ENCODE data around the gene FGD3. TPM values are rescaled to one million over a fixed set of nuclear protein-coding genes. Genes with fewer than 3 reads are reported as not detected.

FGD3 gene
- total RNA-seq, 1 donor from 2014 or later, result 0.17 TPM

DNA sequence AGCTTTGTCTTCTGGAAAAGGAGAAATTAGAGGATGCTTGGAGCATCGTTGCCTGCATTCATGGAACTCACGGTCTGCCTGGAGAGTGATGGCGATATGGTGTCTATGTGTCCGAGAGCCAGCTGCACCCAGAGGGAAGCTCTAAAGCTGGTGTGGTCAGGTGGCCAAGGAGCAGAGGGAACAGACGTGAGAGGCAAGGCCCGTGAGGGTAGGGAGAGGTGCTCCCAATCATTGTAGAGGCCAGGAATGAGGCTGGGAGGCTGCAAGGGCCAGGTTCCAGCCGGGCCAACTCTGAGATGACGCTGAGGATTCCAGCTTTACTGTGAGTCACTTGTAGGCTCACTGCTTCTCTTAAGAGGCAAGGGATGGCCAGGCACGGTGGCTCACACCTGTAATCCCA lies 7.6 kb downstream of the FGD3 start:
- no peak for DNase-seq

DNA sequence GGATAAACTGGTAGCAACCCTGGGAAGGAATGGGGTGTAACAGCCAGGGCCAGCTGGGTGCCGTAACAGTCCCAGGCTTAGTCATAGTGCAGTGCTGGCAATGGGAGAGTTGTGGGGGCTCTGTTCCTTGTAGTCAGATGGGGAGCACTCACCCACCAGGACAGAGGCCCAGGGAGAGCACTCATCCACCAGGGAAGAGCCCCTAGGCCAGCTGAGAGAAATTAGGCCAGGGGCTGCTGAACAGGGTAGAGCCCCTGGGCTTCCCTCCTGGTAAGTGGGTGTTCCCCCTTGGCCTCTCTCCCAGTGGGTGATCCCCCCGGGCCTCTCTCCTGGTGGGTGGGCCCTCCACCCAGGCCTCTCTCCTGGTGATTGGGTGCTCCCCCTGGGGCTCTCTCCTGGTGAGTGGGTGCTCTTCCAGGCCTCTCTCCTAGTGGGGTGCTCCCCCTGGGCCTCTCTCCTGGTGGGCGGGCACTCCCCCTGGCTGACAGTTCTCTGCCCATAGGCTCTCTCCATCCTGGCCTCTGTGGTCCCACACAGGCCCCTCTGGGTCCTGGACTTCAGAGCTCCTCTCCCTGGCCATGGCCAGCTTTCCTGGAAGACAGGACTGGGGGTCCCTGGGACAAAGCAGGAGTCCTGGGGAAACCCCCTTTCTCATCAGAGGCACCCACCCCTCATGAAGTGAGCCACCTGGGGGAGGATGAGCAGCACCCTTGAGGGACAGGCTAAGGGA lies 13.4 kb downstream of the FGD3 start:
- no peak for DNase-seq

DNA sequence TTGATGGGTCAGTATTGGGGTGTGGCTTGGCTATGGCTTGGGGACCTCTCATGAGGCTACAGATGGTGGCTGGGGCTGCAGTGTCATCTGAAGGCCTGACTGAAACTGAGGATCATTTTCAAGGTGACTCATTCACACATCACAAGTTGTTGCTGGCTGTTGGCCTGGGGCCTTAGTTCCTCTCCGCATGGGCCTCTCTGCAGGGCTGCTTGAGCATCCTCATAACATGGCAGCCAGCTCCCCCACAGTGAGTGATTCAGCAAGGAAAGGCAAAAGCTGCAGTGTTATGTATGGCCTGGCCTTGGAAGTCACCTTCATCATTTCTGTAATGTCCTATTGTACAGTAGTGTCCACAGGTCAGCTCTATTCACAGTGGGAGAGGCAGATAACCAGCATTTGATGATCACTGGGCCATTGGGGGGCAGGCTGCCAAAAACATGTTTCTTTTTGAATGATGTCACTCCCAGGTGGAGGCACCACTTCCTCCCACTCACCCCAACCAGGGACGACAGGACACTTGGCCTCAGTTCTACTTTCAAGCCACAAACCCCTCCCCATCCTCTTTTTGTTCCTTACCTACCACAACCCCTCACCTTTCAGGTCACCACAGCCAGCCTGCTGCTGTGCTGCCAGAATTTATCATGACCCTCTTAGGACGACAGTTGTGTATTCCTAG lies 14.4 kb downstream of the FGD3 start:
- DNase-seq, result no peak

DNA sequence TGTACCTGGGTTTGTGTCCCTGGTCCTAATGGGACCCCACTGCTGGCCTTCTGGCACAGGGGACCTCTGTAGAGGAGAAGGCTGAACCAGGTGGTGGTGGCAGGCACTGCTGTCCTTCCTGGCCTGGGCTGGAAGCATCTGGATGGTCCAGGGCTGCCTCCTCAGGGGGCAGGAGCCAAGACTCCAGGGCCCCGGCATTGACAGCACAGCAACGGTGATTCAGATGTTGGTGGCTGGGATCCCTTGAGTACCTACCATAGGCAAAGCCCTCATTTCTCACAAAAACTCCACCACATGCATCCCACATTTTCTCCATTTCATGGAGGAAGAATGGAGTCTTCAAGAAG lies 15.0 kb downstream of the FGD3 start:
- DNase-seq, result no peak

DNA sequence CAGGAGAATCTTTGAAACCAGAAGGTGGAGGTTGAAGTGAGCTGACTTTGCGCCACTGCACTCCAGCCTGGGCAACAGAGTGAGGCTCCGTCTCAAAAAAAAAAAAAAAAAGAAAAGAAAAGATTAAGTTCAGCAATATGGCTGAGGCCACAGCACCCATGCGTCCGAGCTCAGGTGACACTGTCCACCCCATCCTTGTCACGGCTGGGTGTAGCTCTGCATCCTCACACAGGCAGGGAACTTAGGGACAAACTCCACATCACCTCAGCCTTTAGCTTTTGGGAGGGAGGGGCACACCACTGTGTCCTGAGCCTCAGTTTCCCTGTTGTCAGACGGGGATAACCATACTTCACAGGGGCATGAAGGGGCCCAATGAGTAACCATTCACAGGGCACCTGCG lies 15.5 kb downstream of the FGD3 start:
- DNase-seq, result no peak

DNA sequence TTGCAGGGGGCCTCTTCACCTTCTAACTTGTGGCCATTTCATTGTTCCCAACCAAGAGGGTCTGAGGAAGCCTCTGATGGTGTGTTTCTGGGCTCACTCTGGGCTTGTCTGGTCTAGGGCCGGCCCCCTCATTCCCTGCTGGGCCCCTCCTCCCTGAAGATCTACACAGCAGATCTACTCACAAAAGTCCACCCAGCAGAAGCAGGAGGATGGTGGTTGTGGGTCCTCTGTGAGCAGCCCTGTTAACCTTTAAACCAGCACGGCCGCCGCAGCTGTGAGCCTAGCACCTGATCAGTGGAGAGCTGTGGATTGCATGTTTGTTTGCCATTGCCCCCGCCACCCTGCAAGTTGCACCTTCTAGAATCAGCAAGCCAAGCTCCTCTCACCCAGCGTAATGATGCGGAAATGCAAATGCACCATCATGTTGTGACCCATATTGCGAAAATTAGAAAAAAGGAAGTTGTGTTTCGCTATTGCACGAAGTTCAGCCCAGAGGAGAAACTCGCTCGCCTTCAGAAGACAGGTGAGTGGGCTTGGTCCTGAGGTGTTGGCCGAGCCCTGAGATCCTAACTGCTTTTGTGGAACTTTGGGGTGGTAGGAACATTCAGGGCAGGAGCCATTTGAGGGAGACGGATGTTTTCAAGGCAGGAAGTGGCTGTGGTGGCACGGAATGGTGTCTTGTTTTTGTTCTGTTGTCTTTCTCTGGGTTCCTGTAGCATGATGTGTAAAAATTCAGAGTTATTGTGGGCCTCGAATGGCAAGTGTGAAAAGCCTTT lies 16.7 kb downstream of the FGD3 start:
- no peak for DNase-seq

DNA sequence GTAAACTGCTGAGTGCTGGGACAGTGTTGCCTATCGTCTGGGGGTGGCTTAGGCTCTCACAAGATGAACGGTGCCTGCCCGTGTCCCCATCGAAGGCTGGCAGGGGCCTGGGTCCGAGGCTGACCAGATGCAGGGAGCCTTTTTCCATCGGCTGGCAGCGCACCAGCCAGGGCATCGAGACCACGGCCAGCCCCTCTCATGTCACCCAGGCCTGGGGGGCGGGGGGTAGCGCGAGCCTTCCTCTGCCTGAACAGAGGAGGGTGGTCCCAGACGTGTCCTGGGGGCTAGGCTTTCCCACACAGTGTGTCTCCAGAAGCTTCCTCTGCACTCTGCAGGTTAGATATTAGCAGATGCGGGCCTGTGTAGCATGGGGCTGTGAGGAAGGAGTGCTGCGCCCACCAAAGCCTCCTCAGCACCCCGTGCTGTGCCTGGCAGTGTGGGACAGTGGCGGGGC lies 17.3 kb downstream of the FGD3 start:
- DNase-seq, result no peak

DNA sequence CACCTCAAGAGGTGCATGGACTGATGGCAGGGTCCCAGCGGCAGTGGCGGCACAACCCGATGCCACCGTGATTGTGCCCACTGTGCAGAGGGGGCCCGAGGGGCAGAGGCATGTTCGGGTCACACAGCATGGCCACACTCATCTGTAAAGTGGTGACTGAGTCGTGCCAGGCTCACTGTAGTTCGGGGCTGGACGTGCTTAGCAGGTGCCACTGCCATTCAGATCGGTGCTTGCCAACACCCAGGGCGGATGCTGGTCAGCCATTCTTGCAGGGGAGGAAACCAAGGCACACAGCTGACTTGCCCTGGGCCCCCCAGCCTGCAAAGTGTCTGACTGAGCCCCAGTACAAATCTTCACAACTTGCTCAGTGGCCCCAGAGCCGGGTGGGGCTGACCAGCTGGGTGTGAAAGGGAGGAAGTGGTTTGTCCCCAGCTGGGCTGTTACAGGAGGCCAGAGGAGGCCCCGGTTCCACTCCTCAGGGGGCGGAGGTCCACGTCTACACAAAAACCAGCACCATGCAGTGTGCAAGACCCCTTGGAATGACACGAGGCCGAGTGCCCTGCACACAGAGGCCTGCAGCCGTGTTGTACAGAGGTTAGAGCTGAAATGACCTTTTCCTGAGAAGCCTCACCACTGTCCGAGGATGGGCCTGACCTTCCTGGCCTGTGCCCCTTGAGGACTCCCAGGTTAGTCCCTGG lies 17.9 kb downstream of the FGD3 start:
- no peak for DNase-seq

DNA sequence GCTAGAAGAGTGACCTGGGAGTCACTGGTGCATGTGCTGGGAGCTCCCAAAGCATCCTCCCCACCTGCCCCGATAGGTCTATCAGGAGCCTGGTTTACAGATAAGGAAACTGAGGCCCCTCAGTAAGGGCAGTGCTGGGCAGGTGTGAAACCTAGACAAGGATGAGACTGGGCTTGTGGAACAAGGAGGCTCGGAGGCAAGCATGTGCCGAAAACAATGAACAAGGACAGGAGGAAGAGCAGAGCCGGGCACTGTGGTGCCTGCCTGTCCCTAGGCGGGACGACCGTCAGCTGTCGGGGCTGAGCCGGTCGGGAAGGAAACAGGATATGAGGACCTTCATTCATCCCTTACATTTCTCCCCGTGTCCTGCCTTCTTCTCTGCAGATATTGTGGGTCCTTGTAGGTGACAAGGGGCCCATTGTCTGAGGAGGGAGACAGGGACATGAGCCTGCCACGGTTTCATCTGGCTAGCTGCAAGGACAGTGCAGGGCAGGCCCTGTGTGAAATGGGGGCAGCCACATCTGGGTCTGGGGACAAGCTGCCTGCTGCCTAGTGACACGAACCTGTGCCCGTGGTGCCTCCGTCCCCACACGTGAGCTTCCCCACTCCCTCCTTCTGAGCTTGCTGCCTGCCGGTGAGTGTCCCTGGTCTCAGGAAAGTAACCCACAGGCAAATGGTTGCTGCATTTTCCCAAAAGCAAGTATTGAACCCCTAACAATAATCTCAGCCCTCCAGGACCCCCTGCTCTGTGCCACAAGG lies 18.6 kb downstream of the FGD3 start:
- DNase-seq, result no peak

DNA sequence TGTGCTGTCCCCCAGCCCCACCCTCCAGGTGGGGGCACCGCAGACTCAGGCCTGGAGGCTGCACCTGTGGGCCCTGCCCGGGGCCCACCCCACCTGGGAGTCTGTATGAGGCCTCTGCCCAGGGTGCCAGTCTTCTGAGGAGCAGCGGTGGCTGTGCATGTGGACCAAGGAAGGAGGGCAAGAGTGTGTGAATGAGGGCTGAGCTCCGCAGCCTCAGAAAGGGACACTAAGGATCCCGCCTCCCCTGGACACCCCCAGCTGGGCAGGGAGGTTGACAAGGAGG lies 19.1 kb downstream of the FGD3 start:
- DNase-seq, result no peak

DNA sequence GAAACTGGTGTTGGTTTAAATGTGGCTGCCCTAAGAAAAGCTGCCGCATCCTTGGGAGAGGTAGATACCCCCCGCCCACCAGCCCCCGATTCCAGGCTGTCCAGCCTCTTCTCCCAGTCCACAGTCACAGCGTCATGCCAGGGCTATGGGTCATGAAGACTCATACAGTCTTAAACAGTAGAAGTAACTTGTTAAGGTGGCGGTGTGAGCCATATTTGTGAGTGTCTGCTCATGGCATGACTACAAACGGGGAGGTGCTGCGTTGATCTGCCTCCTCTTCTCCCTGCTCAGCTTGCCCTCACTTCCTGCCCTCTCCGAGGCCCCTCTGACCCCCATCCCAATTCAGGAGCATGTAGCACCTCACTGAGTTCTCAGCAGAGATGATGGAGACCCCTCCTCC lies 20.8 kb downstream of the FGD3 start:
- no peak for DNase-seq

DNA sequence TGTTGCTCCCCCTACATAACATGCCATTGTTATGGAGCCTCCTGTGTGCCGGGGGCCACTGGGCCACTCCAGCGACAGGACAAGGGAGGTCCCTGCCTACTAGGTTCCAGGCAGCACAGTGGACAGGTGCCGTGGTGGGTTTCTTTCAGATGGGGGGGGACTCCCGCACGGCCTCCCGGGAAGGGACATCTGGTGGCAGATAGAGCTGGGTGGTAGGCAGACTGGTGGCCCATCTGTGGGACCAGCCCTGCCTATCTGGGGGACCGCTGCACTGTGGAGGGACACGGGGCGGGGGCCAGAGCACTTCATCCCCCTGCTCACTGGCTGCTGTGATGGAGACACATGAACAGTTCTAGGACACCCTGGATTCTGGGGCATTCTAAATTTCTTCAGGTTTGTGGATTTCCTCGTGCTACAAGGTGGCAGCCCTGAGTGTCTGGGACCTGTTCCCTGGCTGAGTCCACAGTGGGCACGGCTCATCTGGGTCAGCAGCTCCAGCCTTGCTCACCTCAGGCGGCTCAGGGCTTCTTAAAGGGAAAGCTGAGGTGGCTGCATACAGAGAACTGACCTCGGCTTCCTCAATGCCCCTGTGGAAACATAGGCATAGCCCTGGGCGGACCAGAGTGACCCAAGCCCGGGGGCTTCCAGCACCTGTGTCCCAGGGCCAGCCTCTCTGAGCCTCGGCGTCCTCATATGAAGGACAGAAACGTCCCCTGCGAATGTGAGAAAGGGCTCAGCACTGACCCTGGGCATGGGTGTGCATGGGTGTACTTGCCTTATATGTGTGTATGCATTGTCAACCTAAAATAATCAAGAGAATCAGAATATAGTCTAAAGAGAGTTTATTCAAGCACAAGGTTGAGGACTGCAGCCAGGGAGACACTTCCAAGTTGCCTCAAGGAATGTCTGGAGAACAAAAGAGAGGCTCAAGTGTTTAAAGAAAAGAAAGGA lies 22.5 kb downstream of the FGD3 start:
- no peak for DNase-seq

DNA sequence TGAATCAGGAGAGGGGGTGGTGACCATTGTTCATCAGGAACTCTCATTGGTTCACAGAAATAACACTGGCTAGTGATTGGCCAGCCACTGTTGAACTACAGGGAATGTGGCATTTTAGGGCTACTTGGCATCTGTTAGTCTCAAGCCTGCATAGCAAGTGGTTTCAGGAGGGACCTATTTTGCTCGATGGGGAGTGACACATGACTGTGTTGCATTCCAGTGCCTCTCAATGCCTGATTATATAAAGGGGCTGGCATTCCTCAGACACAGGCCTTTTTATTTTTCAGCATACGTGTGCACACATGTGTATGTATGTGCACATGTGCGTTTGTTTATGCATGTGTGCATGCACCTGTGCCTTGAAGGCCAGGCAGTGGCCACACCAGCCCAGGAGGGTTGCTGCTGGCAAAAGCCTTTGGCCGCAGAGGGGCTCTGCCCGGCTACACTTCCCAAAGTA lies 23.2 kb downstream of the FGD3 start:
- no peak for DNase-seq

DNA sequence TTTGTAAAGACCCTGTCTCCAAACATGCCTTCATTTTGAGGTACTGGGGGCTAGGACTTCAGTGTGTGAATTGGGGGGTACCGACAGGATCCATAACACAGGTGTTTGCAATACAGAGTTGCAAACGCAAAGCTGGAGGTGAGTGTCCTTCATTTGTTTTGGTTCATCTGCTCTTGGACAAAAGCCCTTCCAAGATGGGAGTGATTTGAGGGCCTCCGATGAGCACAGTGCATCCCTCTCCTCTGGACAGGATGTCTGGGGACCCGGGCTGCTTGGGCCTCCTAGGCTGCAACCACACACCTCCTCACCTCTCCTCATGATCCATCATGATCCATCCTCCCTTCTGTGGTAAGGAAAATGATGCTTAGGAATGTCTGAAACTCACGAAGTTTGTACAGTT lies 23.8 kb downstream of the FGD3 start:
- no peak for DNase-seq

DNA sequence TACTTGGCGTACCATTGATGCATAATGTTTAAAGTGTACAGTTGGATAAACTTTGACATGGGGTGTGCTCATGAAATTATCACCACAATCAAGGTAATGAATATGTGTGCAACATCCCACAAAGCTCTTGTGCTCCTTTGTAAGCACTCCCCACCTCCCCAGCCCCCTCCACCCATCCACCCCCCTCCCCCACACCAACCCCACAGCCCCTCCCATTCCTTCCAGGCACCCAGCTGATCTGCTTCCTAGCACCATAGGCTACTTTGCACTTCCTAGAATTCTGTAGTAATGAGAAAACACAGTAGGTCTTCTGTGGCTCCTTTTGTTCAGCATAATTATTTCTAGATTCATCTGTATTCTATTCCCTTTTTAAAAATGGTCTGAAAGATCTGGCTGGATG lies 24.5 kb downstream of the FGD3 start:
- DNase-seq, result no peak

DNA sequence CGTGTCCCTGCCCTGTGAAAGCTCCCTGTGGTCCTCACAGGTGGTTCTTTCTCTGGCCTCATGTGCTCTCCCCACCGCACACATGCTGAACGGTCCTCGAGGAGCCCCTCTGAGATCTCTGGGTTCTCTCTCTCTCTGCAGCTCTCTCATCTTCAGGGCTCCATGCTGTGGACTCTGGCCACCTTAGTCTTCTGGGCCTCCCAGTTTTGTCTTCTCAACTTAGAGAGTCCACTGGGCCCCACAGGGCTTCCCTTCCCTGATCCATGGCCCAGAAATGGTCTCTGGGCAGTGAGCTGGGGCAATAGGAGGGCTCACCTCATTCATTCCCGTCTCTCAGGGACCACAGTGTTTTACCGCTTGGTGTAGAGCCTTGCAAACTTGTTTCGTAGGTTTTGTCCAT lies 26.4 kb downstream of the FGD3 start:
- DNase-seq, result no peak

DNA sequence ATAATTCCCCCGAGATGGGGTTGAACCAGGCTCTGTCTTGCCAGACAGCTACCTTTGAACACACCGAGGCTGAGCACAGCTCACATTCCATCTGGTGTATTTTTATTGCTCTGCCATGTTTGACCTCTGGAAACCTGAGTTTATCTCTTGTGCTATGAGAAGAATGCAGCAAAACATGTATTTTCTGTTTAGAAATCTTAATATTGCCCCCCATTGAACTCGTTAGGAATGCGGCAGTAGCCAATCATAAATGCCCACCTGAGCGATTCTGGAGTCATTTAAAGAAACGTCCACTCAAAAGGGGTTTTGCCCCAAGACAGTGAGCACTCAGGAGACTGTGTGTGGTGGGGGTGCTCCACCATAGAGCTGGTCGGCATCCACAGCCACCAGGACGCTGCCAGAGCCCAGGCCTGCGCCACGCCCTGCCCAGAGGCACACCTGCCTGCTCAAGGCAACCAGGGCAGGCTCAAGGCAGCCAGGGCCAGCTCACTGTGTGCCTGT lies 26.9 kb downstream of the FGD3 start:
- no peak for DNase-seq

DNA sequence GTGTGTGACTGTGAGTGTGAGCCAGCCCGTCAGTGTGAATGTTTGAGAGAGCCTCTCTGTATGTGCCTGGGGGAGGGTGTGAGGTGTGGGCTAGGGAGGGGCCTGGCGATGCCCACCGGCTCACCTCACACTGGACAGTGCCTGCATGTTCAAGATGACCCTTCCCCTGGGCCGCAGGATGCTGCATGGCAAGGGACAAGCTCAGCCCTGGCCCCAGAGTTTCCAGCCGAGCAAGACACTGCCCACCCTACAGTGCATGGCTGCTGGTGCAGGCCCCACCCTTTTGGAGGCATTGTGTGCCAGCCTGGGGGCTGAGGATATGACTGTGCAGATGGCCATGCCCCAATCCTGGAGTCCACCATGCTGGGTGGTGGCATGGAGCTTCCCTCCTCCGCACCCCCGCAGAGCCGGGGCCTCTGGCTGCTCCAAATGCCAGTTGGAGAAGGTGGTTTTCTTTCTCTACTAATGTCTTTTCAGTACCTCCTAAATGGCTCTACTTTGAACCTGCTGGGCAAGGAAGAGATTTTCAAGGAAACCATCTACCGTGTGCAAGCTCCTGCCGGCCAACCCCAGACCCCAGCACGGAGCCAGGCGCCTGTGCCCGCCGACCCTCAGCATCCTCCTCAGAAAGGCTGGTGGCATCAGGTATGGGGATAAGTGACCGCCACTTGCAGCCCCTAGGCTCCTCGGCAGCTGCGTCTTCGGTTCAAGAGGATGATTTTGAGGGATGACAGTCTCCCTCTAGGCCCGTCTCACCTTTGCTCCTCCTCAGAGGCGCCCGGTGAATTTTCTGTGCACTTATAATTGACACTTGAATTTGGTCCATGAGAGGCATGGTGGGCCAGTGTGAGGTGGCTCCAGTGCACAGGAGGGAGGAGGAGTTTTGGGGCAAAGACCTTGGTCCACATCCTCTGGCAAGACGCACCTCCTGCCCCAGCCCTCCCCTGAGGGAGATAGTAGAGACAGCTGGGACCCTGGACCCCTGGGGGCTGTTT lies 27.7 kb downstream of the FGD3 start:
- no peak for DNase-seq

DNA sequence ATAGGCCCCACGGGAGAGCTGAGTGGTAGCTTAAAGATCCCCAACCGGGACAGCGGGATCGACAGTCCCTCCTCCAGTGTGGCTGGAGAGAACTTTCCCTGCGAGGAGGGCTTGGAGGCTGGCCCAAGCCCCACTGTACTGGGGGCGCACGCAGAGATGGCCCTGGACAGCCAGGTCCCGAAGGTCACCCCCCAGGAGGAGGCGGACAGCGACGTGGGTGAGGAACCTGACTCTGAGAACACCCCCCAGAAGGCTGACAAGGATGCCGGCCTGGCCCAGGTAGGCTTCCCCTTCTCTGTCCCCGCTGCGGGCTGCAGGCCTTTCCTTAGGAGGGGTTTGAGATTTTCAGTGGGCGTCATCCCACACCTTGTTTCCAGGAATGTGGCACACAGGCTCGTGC lies 29.1 kb downstream of the FGD3 start:
- no peak for DNase-seq

DNA sequence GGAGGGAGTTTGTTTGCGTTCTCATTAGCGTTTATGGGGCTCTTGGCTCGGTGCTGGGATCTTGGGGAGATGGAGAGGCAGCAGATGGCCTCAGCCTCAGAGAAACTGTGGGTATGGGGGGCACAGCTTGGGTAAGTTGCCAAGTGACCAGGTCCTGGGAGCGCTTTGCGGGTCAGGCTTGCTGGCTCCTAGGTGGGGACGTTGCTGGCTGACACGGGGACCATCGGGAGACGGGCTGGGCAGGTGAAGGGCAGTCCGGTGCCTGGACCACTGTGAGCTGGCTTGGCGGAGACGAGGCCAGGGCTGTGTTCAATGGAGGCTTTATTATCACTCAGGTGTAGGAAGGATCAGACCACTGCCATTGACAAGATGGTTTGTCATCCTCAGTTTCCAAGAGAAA lies 30.0 kb downstream of the FGD3 start:
- no peak for DNase-seq

Data from dermis blood vessel endothelial cell (primary cell).